HG03196 (cell line): ENCODE measurements around the gene CCDC93.

Experiments used
- ATAC-seq: cut with Tn5 transposase; IDR thresholded peaks from one replicate; pipeline ENCODE4 v1.9.1; 2021; ENCODE audit not compliant: unreplicated experiment

CCDC93 gene

DNA sequence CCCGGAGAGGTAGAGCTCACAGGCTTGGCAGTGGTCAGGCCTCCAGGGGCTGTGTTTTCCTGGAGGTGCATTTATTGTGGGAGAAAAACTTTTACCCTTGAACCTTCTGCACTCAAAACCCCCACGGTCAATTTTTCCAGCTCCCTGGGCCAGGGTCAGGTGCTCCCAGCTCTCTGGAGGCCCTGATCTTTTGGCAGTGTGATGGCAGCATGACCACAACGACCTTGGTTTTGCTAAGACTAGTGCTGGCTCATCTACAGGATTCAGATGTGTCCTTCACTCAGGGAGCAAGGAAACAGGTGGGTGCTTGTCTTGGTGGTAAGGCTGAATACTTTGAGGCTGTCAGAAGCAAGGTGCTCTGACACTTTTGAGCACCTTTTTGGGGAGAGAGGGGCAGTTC is 92.3 kb downstream of the CCDC93 start:
- no peak for ATAC-seq

DNA sequence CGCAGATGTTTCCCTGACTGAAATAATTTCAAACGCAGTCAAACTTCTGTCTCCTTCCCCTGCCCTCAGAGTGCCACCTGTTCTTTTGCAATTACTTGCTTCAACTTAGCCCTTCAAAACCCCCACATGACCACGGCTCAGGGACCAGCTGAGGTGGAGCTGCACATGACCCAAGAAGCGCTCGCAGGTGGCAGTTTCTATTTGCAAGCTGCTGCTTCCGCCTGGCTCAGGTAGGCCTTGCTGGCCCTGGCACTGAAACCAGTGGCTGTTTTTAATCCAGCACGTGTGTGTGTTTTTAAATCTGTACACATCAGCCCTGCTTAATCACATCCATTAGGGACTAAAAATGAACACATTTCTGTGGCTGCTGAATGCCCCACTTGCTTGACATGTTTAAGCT is 95.3 kb downstream of the CCDC93 start:
- ATAC-seq, result no peak

DNA sequence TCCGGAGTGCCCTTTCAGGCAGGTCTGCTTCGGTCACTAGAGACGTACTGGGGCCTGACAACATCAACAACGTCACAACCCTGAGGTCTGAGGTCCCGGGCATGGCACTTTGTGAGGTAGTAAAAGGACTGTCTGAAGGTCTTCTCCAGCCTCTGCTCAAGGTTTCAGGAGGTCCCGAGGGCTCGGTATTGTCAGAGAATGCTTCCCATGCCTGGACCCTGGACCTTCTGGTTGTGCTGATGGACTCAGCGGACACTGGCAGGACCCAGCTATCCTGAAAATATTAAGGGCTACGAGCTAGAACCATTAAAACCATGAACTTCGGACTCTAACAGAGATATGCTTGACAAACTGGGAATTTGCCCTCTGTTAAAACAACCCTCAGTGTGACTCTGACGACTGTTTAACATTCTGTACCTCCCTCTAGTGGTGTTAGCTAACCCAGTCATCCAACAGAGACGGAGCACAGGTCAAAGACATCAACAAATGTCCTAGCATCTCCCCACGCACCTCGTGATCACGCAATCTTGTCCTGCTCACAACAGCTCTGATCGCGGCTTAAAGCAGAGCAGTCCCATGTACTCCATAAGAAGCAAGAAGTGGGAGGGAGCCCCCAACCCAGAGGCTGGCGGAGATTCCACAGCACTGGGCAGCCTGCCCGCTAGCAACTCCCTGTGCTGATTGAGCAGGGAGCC is 96.5 kb downstream of the CCDC93 start:
- no peak for ATAC-seq

DNA sequence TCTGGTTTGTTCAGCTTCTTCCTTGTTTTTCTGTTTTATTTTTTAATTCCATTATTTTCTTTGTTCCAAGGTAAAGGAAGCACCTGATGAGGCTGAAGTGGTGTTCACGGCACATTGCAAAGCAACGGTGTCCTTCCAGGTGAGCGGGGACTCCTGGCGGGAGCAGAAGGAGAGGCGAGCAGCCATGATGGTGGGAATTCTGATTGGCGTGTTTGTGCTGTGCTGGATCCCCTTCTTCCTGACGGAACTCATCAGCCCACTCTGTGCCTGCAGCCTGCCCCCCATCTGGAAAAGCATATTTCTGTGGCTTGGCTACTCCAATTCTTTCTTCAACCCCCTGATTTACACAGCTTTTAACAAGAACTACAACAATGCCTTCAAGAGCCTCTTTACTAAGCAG is 110.9 kb downstream of the CCDC93 start:
- no peak for ATAC-seq

DNA sequence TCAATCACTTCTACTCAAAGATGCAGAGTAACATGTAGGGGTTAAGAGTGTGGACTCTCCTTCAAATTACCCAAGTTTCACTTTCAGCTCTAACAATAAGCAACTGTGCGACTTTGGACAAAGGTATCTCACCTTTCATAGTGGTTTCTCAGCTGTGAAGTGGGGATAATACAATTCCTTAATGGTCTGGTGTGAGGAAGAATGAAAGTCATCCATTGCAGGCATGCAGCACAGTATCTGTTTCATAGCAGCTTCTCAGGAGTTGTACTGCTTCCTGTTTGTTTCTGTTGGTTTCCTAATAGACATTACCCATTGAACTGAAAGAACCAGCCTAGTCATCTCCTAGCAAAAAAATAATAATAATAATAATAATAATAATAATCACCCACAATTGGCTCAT is 125.0 kb downstream of the CCDC93 start:
- ATAC-seq, result no peak

DNA sequence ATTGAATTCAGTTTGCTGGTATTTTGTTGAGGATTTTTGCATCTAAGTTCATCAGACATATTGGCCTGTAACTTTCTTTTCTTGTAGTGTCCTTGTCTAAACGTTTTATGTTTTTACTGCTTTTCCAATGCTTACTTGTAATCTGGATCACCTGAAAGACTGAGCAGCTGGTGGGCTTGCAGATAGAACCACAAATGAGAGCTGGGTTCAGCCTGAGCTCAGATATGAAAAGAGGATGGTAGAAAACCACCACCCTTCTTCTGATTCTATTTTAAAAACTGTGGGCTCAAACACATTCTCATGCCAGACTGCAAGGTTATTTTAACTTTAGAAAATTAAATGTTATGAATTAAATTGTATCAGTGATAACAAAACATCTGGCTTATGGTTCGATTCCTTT is 128.6 kb downstream of the CCDC93 start:
- ATAC-seq, result no peak

DNA sequence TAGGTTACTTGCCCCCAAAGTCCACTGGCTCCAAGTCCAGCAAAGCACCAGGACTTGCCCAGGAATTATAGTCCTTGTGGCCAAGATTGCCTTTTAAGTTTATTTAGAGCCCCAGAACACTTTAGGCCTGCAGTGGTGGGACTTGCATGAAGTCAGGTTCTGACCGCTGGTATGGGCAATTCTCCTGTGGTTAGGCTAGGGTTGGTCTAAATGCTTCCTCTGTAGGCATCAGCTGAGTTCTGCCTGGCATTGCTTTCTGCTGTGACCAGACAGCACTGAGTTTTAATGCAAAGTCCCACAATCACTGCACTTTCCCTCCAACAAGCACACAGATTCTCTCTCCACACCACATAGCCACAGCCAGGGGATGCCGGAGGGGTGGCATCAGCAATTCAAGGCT is 134.9 kb downstream of the CCDC93 start:
- no peak for ATAC-seq

DNA sequence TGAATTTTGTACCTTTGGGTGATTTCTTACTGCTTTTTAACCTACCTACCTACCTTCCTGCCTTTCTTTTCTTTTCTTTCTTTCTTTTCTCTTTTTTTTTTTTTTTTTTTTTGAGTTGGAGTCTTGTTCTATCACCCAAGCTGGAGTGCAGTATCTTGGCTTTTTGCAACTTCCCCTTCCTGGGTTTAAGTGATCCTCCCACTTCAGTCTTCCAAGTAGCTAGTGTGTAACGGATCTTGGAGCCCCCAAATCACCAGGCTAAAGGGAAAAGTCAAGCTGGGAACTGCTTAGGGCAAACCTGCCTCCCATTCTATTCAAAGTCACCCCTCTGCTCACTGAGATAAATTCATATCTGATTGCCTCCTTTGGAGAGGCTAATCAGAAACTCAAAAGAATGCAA is 138.1 kb downstream of the CCDC93 start:
- ATAC-seq, result no peak
